ENCODE results near the gene CA5A.
"Not testable (repeated sequence)": the region's sequence is repeated elsewhere in the genome, so short reads cannot be mapped to it uniquely, and the experiment has no call there.

Gene CA5A

DNA sequence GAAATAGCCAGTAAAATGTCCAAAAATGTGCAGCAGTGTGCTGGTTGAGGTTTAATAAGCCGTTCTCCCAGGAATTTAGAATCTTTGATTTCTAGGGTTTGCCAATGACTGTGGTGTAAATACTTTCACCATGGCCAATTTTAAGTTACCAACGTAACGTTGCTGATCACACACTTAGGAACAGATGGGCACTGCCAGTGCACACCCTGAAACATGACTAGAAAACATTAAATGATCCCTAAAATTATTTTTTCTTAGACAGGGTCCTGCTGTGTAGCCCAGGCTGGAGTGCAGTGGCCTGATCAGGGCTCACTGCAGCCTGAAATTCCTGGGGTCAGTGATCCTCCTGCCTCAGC, 3.2 kb downstream of the CA5A start:
- Histone ChIP-seq H3K27ac (no peak overlapping the region), H3K9ac (ENCODE audit: insufficient read length) (no peak overlapping the region), H3K36me3 (ENCODE audit: insufficient read depth, low read length) (no peaks in the 10 kb centered on the region), H3K4me3 (no peak overlapping the region), H3K9me3 (ENCODE audit: low read depth, low read length) (no peaks in the 10 kb centered on the region)
- DNase-seq (ENCODE audit: low read depth, low spot score), result no peak
- TF ChIP-seq POLR2AphosphoS5 (IDR thresholded peaks at IDR 0.05; ENCODE audit: borderline replicate concordance, low read depth, low read length), result no peak
- no peak for TF ChIP-seq EZH2 (IDR thresholded peaks at IDR 0.05)
- no peak for TF ChIP-seq FOXP2 (optimal IDR thresholded peaks at IDR 0.05; ENCODE audit: control extremely low read depth, extremely low read length, insufficient read depth)

DNA sequence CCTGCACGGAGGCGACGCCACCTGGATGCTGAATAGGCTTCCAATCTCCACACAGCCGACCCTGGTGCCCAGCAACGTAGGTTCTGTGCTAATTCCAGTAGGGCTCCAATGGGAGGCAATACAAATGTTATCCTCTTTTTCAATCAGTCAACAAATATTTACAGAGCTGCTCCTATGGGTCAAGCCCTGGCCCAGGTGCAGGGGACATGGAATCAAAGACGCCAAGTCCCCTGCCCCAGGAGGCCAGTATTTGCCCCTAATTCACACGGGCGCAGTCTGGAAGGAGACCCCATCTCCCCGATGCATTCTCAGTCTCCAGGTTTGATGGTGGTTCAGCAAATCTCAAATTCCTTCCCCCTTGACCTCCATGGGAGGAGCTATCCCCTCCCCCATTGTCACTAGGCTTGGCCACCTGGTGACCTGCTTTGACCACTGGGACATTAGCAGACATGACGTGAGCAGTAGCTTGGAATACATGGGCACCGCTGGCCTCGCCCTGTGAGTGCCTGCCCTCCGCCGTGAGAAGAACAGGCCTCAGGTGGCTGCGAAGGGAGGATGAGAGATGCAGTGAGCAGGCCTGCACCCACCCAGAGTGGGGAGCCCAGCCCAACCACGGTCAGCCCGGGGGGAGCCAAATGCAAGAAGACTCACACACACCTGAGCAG, 3.7 kb downstream of the CA5A start:
- DNase-seq (ENCODE audit: low read depth, low spot score), result not testable (repeated sequence)

DNA sequence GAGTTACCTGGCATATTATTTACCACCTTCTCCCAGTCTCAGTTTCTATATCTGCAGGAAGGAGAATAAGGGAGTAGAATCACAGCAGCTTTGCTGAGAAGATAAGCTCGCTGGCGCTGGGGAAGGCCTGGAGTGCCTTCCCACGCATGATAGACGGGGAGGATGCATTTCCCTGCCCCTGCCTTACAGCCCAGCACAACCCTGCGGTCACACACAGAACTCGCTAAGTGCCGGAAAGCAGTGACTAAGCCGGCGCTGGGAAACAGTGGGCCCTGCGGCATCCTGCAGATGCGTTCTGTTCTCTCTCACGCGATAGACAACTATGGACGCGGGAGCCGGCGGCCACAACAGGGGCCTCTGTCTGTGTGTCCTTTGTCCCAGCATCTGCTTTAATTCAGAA, 4.8 kb downstream of the CA5A start:
- H3K4me3 ChIP-seq, result no peak overlapping the region
- TF ChIP-seq POLR2AphosphoS5 (IDR thresholded peaks at IDR 0.05; ENCODE audit: borderline replicate concordance, low read depth, low read length), result no peak
- TF ChIP-seq EZH2 (IDR thresholded peaks at IDR 0.05), result no peak
- TF ChIP-seq FOXP2 (optimal IDR thresholded peaks at IDR 0.05; ENCODE audit: control extremely low read depth, extremely low read length, insufficient read depth), result no peak
- H3K27ac ChIP-seq, result no peak overlapping the region
- no peaks in the 10 kb centered on the region for H3K9me3 ChIP-seq (ENCODE audit: low read depth, low read length)
- no peak for DNase-seq (ENCODE audit: low read depth, low spot score)
- no peaks in the 10 kb centered on the region for H3K36me3 ChIP-seq (ENCODE audit: insufficient read depth, low read length)
- no peak overlapping the region for H3K9ac ChIP-seq (ENCODE audit: insufficient read length)

More for the DNA sequence above, 3.7 kb downstream of the CA5A start:
- H3K4me3 ChIP-seq; H3K9me3 ChIP-seq (ENCODE audit: low read depth, low read length); H3K27ac ChIP-seq; H3K36me3 ChIP-seq (ENCODE audit: insufficient read depth, low read length); H3K9ac ChIP-seq (ENCODE audit: insufficient read length): not testable (repeated sequence)

DNA sequence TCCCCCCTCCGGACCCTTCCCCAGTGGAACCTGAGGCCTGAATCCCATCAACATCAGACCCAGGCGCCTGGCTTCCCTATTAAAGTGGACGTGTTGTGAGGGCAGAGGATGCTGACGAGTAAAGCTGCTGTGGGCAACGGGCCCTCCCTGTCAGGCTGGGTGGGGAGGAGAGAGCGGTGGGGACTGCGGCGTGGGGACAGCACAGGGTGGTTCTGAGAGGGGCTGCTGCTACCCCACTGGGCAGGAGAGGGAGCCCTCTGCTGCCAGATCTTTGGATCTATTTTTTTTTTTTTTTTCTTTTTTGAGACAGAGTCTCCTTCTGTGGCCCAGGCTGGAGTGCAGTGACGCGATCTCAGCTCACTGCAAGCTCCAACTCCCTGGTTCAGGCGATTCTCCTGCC, 5.9 kb downstream of the CA5A start:
- H3K9ac ChIP-seq (ENCODE audit: insufficient read length), result no peak overlapping the region
- no peak for DNase-seq (ENCODE audit: low read depth, low spot score)
- no peak overlapping the region for H3K27ac ChIP-seq
- H3K9me3 ChIP-seq (ENCODE audit: low read depth, low read length), result no peaks in the 10 kb centered on the region
- no peaks in the 10 kb centered on the region for H3K36me3 ChIP-seq (ENCODE audit: insufficient read depth, low read length)
- H3K4me3 ChIP-seq, result no peak overlapping the region
- TF ChIP-seq EZH2 (IDR thresholded peaks at IDR 0.05), result no peak
- TF ChIP-seq POLR2AphosphoS5 (IDR thresholded peaks at IDR 0.05; ENCODE audit: borderline replicate concordance, low read depth, low read length), result no peak
- no peak for TF ChIP-seq FOXP2 (optimal IDR thresholded peaks at IDR 0.05; ENCODE audit: control extremely low read depth, extremely low read length, insufficient read depth)

DNA sequence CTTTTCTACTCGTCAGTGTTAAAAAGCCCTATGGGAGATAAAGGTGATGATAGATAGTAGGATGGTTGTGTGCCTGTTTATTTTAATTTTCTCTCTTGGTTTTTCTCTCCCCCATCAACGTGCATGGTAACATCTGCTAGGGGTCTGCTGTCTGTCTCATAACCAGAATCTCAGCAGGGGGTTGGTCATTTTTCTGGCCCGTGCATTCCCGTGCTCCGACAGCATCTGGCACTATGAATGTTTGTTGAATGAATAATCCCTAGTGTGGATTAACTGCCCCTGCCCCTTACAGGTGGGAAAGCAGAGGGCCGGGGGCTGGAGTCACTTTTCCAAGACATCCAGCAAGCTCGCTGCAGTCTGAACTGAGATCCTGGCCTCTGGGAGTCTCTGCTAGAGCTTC, 6.3 kb downstream of the CA5A start:
- no peaks in the 10 kb centered on the region for H3K9me3 ChIP-seq (ENCODE audit: low read depth, low read length)
- H3K36me3 ChIP-seq (ENCODE audit: insufficient read depth, low read length), result no peaks in the 10 kb centered on the region
- no peak for DNase-seq (ENCODE audit: low read depth, low spot score)
- no peak overlapping the region for H3K27ac ChIP-seq
- TF ChIP-seq FOXP2 (optimal IDR thresholded peaks at IDR 0.05; ENCODE audit: control extremely low read depth, extremely low read length, insufficient read depth) (no peak), EZH2 (IDR thresholded peaks at IDR 0.05) (no peak), POLR2AphosphoS5 (IDR thresholded peaks at IDR 0.05; ENCODE audit: borderline replicate concordance, low read depth, low read length) (no peak)
- H3K9ac ChIP-seq (ENCODE audit: insufficient read length), result no peak overlapping the region
- H3K4me3 ChIP-seq, result no peak overlapping the region

DNA sequence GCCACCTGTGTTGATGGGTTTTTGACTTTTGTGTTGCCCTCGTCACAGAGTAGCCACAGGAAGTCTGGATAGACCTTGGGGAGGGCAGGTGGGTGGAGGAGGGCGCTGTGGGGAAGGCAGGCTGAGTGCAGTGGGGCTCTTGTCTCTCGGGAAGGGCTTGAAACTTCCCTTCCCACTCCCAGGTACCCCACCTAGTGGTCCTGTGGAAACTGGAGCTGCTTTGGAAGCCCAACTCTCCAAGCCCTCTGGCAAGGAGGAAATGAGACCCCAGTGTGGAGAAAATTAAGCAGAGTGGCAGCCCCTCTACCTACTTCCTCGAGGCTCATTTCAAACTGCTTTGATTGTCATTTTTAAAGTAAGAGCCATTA, 9.2 kb downstream of the CA5A start:
- H3K9ac ChIP-seq (ENCODE audit: insufficient read length), result no peak overlapping the region
- H3K27ac ChIP-seq, result no peak overlapping the region
- H3K36me3 ChIP-seq (ENCODE audit: insufficient read depth, low read length), result no peaks in the 10 kb centered on the region
- H3K9me3 ChIP-seq (ENCODE audit: low read depth, low read length), result no peaks in the 10 kb centered on the region
- no peak for TF ChIP-seq EZH2 (IDR thresholded peaks at IDR 0.05)
- no peak for TF ChIP-seq FOXP2 (optimal IDR thresholded peaks at IDR 0.05; ENCODE audit: control extremely low read depth, extremely low read length, insufficient read depth)
- TF ChIP-seq POLR2AphosphoS5 (IDR thresholded peaks at IDR 0.05; ENCODE audit: borderline replicate concordance, low read depth, low read length), result no peak
- H3K4me3 ChIP-seq, result no peak overlapping the region
- no peak for DNase-seq (ENCODE audit: low read depth, low spot score)

DNA sequence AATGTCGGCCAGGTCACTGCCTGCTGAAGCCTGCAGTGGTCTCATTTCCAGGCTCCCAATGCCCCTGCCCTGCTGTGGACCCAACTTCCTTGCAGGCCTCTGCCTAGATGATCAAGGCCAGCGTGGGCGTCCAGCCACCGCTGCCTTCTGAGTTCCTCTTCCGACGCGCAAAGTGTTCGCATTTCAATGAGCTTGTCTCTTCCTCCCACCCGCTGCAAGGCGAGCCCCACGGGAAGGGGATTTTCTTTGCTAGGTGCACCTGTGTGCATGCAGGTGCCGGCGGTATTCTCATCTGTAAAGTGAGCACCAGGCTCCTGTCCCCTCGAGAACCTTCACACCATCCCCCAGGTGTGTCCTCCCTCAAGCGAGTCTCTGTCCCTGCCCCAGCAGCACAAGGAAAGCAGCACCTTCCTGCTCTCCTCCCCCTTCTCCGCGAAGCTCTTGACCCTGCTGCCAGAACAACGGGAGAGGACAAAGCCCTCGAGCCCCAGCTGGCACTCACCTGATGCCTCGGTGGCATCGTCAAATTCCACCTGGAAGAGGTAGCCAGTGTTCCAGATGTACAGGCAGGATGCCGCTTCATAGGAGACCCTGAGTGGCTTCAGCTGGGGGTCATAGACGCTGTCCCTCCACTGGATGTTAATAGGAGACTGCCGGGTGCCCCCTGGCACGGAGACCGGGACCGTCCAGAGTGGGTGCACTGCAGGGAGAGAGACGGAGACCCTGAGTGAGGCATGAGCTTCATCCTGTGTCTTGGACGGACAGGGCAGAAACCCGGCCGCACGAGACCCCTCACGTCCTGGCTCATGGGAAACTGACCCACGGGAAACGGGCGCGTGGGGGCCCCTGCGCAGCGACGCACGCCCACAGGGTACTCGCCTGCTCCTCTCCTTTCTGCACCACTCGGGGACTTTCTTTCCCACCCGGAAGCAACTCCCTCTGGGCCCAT, 9.8 kb downstream of the CA5A start:
- no peaks in the 10 kb centered on the region for H3K9me3 ChIP-seq (ENCODE audit: low read depth, low read length)
- DNase-seq (ENCODE audit: low read depth, low spot score), result no peak
- TF ChIP-seq EZH2 (IDR thresholded peaks at IDR 0.05) (no peak), FOXP2 (optimal IDR thresholded peaks at IDR 0.05; ENCODE audit: control extremely low read depth, extremely low read length, insufficient read depth) (no peak), POLR2AphosphoS5 (IDR thresholded peaks at IDR 0.05; ENCODE audit: borderline replicate concordance, low read depth, low read length) (no peak)

DNA sequence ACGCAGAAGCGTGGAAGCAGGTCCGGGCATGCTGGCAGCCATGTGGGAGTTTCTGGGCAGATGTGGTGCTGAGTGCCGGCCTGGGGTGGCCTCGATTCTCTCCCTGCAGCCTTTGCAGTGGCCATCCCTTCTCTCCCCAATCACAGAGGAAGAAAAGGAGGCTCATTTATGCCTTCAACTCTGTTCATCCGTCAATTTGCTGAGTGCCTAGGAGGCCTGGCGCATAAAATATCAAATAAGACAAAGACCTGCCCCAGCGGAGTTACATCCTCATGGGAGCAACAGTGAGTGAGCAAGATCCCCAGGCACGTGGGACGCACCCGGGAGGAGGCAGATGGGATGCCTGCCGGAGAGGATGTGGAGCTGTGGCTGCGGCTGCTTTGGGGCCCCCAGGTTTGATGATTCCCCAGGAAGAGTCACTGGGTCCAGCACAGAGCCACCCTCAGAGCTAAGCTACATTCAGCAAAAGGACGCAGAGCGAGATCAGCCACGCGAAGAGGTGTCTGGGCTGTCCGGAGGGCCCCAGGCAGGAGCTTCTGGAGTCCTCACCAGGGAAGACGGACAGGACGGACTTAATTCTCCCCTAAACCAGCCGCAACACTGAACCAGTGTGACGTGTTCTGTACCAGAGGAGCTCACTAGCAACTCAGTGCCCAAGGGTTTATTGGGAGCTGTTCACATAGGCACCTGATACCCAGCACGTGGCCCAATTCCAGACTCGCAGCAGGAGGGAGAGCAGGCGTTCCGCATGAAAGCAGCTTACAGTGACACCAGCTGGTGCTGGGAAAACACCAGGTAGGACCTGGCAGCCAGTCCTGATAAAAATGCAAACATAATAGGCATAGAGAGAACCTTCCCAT, 11.3 kb downstream of the CA5A start:
- TF ChIP-seq FOXP2 (optimal IDR thresholded peaks at IDR 0.05; ENCODE audit: control extremely low read depth, extremely low read length, insufficient read depth) (no peak), POLR2AphosphoS5 (IDR thresholded peaks at IDR 0.05; ENCODE audit: borderline replicate concordance, low read depth, low read length) (no peak), EZH2 (IDR thresholded peaks at IDR 0.05) (no peak)
- DNase-seq (ENCODE audit: low read depth, low spot score), result no peak

More for the DNA sequence above, 9.8 kb downstream of the CA5A start:
- no peaks in the 10 kb centered on the region for H3K36me3 ChIP-seq (ENCODE audit: insufficient read depth, low read length)
- no peak overlapping the region for H3K27ac ChIP-seq
- H3K4me3 ChIP-seq, result no peak overlapping the region
- H3K9ac ChIP-seq (ENCODE audit: insufficient read length), result no peak overlapping the region

More for the DNA sequence above, 11.3 kb downstream of the CA5A start:
- no peaks in the 10 kb centered on the region for H3K9me3 ChIP-seq (ENCODE audit: low read depth, low read length)
- no peaks in the 10 kb centered on the region for H3K36me3 ChIP-seq (ENCODE audit: insufficient read depth, low read length)
- no peak overlapping the region for H3K4me3 ChIP-seq
- no peak overlapping the region for H3K9ac ChIP-seq (ENCODE audit: insufficient read length)
- no peak overlapping the region for H3K27ac ChIP-seq
